IPS-20b (cell line): Measurements from ENCODE around the gene ZSCAN25.

ENCODE experiments used
- H3K27ac ChIP-seq: one replicate; pipeline ENCODE4 v1.5.1; 2013; ENCODE audit warnings: low read length
- H3K27me3 ChIP-seq: 2 replicates; pipeline ENCODE4 v1.6.1; 2013; ENCODE audit warnings: mild to moderate bottlenecking, low read length, inconsistent platforms; ENCODE audit not compliant: insufficient read depth
- H3K36me3 ChIP-seq: 2 replicates; pipeline ENCODE4 v1.6.1; 2013; ENCODE audit warnings: low read depth, mild to moderate bottlenecking, inconsistent platforms, low read length, moderate library complexity; ENCODE audit not compliant: insufficient read depth
- H3K4me1 ChIP-seq: 2 replicates; pipeline ENCODE4 v1.6.1; 2013; ENCODE audit warnings: mild to moderate bottlenecking, control low read depth, inconsistent platforms, low read length, moderate library complexity; ENCODE audit not compliant: insufficient read depth
- H3K4me3 ChIP-seq: 2 replicates; pipeline ENCODE4 v1.5.1; 2013; ENCODE audit warnings: mild to moderate bottlenecking, low read length, inconsistent platforms
- H3K9ac ChIP-seq: 2 replicates; pipeline ENCODE4 v1.6.1; 2013; ENCODE audit warnings: low read depth, mild to moderate bottlenecking, inconsistent platforms, low read length, moderate library complexity
- H3K9me3 ChIP-seq: 2 replicates; pipeline ENCODE4 v1.6.1; 2013; ENCODE audit warnings: mild to moderate bottlenecking, low read depth, low read length, inconsistent platforms; ENCODE audit not compliant: insufficient read depth

ZSCAN25 gene

GRCh38 chr7:99596408-99596955 is 20.3 kb upstream of the ZSCAN25 start:
- H3K27ac ChIP-seq, result no peak overlapping the region
- peaks cover 14% of the 10 kb centered on the region for H3K9me3 ChIP-seq
- H3K4me3 ChIP-seq, result no peak overlapping the region
- H3K4me1 ChIP-seq, result no peaks in the 10 kb centered on the region
- H3K36me3 ChIP-seq, result no peaks in the 10 kb centered on the region
- H3K9ac ChIP-seq, result no peak overlapping the region
- H3K27me3 ChIP-seq, result no peaks in the 10 kb centered on the region

GRCh38 chr7:99597762-99598501 is 18.8 kb upstream of the ZSCAN25 start, which contains the start of gene TMEM225B:
TMEM225B (plus strand) TSS chr7:99598267; CDS start chr7:99604389, 6,122 bp downstream.
- Histone ChIP-seq H3K27ac (no peak within 1 kb of the TSS), H3K9ac (no peak within 1 kb of the TSS), H3K27me3 (no peaks in the 10 kb centered on the region), H3K4me3 (no peak within 1 kb of the TSS), H3K9me3 (peaks cover 14% of the 10 kb centered on the region), H3K4me1 (no peaks in the 10 kb centered on the region), H3K36me3 (no peaks in the 10 kb centered on the region)

- Histone ChIP-seq H3K9me3 (peaks cover 6% of the 10 kb centered on the region; the same call in 1 of the 2 replicates), H3K9ac (no peak overlapping the region), H3K4me1 (no peaks in the 10 kb centered on the region), H3K4me3 (no peak overlapping the region), H3K36me3 (no peaks in the 10 kb centered on the region), H3K27ac (no peak overlapping the region), H3K27me3 (no peaks in the 10 kb centered on the region)
Observed at GRCh38 chr7:99599836-99600235, 16.9 kb upstream of the ZSCAN25 start.

GRCh38 chr7:99601656-99602310 is 15.0 kb upstream of the ZSCAN25 start:
- Histone ChIP-seq H3K9me3 (no peaks in the 10 kb centered on the region), H3K27ac (no peak overlapping the region), H3K4me3 (no peak overlapping the region), H3K36me3 (no peaks in the 10 kb centered on the region), H3K9ac (no peak overlapping the region), H3K27me3 (no peaks in the 10 kb centered on the region), H3K4me1 (no peaks in the 10 kb centered on the region)

GRCh38 chr7:99605527-99605926 is 11.2 kb upstream of the ZSCAN25 start:
- Histone ChIP-seq H3K4me3 (no peak overlapping the region), H3K27me3 (peaks cover 4% of the 10 kb centered on the region), H3K4me1 (no peaks in the 10 kb centered on the region), H3K27ac (no peak overlapping the region), H3K36me3 (no peaks in the 10 kb centered on the region), H3K9me3 (no peaks in the 10 kb centered on the region), H3K9ac (no peak overlapping the region)

GRCh38 chr7:99606531-99606930 is 10.2 kb upstream of the ZSCAN25 start:
- Histone ChIP-seq H3K36me3 (no peaks in the 10 kb centered on the region), H3K27me3 (peaks cover 6% of the 10 kb centered on the region), H3K9ac (no peak overlapping the region), H3K9me3 (no peaks in the 10 kb centered on the region), H3K4me1 (no peaks in the 10 kb centered on the region), H3K4me3 (no peak overlapping the region), H3K27ac (no peak overlapping the region)

GRCh38 chr7:99607548-99607947 is 9.2 kb upstream of the ZSCAN25 start:
- no peaks in the 10 kb centered on the region for H3K9me3 ChIP-seq
- no peak overlapping the region for H3K9ac ChIP-seq
- H3K27ac ChIP-seq, result no peak overlapping the region

GRCh38 chr7:99614495-99614894 is 2.3 kb upstream of the ZSCAN25 start:
- no peak overlapping the region for H3K27ac ChIP-seq
- H3K27me3 ChIP-seq, result peaks cover 6% of the 10 kb centered on the region
- H3K9me3 ChIP-seq, result no peaks in the 10 kb centered on the region
- no peak overlapping the region for H3K4me3 ChIP-seq
- peaks cover 10% of the 10 kb centered on the region for H3K4me1 ChIP-seq
- H3K36me3 ChIP-seq, result peaks cover 15% of the 10 kb centered on the region
- H3K9ac ChIP-seq, result no peak overlapping the region

More at GRCh38 chr7:99607548-99607947, 9.2 kb upstream of the ZSCAN25 start:
- Histone ChIP-seq H3K27me3 (peaks cover 6% of the 10 kb centered on the region), H3K36me3 (no peaks in the 10 kb centered on the region), H3K4me3 (no peak overlapping the region), H3K4me1 (no peaks in the 10 kb centered on the region)

GRCh38 chr7:99615989-99616358 is 772 bp upstream of the ZSCAN25 start:
- peak overlapping the region; percentile 89 for H3K27ac ChIP-seq
- no peaks in the 10 kb centered on the region for H3K9me3 ChIP-seq
- H3K9ac ChIP-seq, result peak overlapping the region; percentile 85; the same call in 1 of the 2 replicates
- no peaks in the 10 kb centered on the region for H3K27me3 ChIP-seq
- H3K36me3 ChIP-seq, result peaks cover 30% of the 10 kb centered on the region
- peaks cover 10% of the 10 kb centered on the region for H3K4me1 ChIP-seq
- peak overlapping the region; percentile 75 for H3K4me3 ChIP-seq

GRCh38 chr7:99617192-99617781 is 541 bp downstream of the ZSCAN25 start:
- H3K4me1 ChIP-seq, result peaks cover 10% of the 10 kb centered on the region
- no peak overlapping the region for H3K27ac ChIP-seq
- H3K9me3 ChIP-seq, result no peaks in the 10 kb centered on the region
- H3K4me3 ChIP-seq, result peak overlapping the region; percentile 75
- peak overlapping the region; percentile 85 for H3K9ac ChIP-seq
- H3K36me3 ChIP-seq, result peaks cover 43% of the 10 kb centered on the region
- H3K27me3 ChIP-seq, result no peaks in the 10 kb centered on the region

- Histone ChIP-seq H3K9ac (no peak overlapping the region), H3K36me3 (peaks cover 57% of the 10 kb centered on the region)
Observed at GRCh38 chr7:99618726-99619125, 2.0 kb downstream of the ZSCAN25 start.

More at GRCh38 chr7:99618726-99619125, 2.0 kb downstream of the ZSCAN25 start:
- Histone ChIP-seq H3K4me3 (no peak overlapping the region), H3K27ac (no peak overlapping the region), H3K9me3 (no peaks in the 10 kb centered on the region), H3K27me3 (no peaks in the 10 kb centered on the region), H3K4me1 (peaks cover 10% of the 10 kb centered on the region)
